Lower lobe of right lung (tissue), 2 donors: ENCODE measurements around the gene VAMP4. TPM values are rescaled to one million over a fixed set of nuclear protein-coding genes. Genes with fewer than 3 reads are reported as not detected.

Experiments
- ATAC-seq, 2 donors: fragments of 200-7000 bp; cut with Tn5 transposase; one replicate each; pipeline ENCODE4 v1.9.1; 2020 to 2022; ENCODE audit warnings: mild to moderate bottlenecking in 2 of 2, moderate library complexity in 2 of 2
- DNase-seq: peaks from one replicate; pipeline ENCODE4 v3.0.0-alpha.2; 2020
- H3K27ac ChIP-seq: fragments of 200-600 bp; one replicate; pipeline ENCODE4 v1.8.0; 2022
- H3K27me3 ChIP-seq: fragments of 200-600 bp; one replicate; pipeline ENCODE4 v1.8.0; 2022; ENCODE audit warnings: low read depth
- H3K36me3 ChIP-seq: fragments of 200-600 bp; one replicate; pipeline ENCODE4 v1.8.0; 2022; ENCODE audit warnings: mild to moderate bottlenecking
- H3K4me1 ChIP-seq: fragments of 200-600 bp; one replicate; pipeline ENCODE4 v1.8.0; 2022
- H3K4me3 ChIP-seq: fragments of 200-600 bp; one replicate; pipeline ENCODE4 v1.8.0; 2022; ENCODE audit warnings: mild to moderate bottlenecking
- H3K9me3 ChIP-seq: fragments of 200-600 bp; one replicate; pipeline ENCODE4 v1.8.0; 2022
- CTCF ChIP-seq: fragments of 200-600 bp; IDR thresholded peaks from one replicate; pipeline ENCODE4 v1.8.0; 2022; ENCODE audit warnings: antibody characterized with exemption, mild to moderate bottlenecking
- intact Hi-C: fragments of 100-400 bp; cut with DNase I; formaldehyde crosslinking; loops from one replicate; pipeline ENCODE4 v1.11.0; 2022
- total RNA-seq: library from RNA; stranded (reverse); fragmentation: NEBNext Ultra II Directional; extraction: Animal tissue kit (Norgen Biotek cat#: 25700); gene quantifications from one replicate; pipeline ENCODE4 v1.2.1, GENCODE V29; 2021
- donor health status: DM: no; HTN: yes; CAD: no; lungs with severe emphysema.

Gene VAMP4
- total RNA-seq, 1 donor from 2014 or later: 18.8 TPM

- H3K27ac ChIP-seq: peak overlapping the region; percentile 95
- peak overlapping the region; percentile 85 for H3K4me3 ChIP-seq
- DNase-seq: peak; percentile 56
- peaks cover 22% of the 10 kb centered on the region for H3K36me3 ChIP-seq
- H3K4me1 ChIP-seq: peaks cover 36% of the 10 kb centered on the region
- no peak for TF ChIP-seq CTCF
- no peaks in the 10 kb centered on the region for H3K9me3 ChIP-seq
- intact Hi-C loops: no loop called here
- ATAC-seq: peak; percentile 61 to 64
- H3K27me3 ChIP-seq: no peaks in the 10 kb centered on the region
These were observed 636 bp downstream of the VAMP4 start for GRCh38 chr1:171740987-171741871.

- intact Hi-C loops: no loop called here
- Histone ChIP-seq H3K4me3 (peak overlapping the region; percentile 85), H3K27ac (peak overlapping the region; percentile 95)
These were observed 1.5 kb downstream of the VAMP4 start for GRCh38 chr1:171740356-171740863.

GRCh38 chr1:171739656-171740055 lies 2.2 kb downstream of the VAMP4 start:
- TF ChIP-seq CTCF: no peak
- no peaks in the 10 kb centered on the region for H3K9me3 ChIP-seq
- ATAC-seq (no peak), DNase-seq (no peak)
- no peak overlapping the region for H3K4me3 ChIP-seq
- intact Hi-C loops: no loop called here
- peaks cover 36% of the 10 kb centered on the region for H3K4me1 ChIP-seq
- H3K27me3 ChIP-seq: no peaks in the 10 kb centered on the region
- H3K27ac ChIP-seq: no peak overlapping the region
- peaks cover 36% of the 10 kb centered on the region for H3K36me3 ChIP-seq

More at GRCh38 chr1:171740356-171740863, 1.5 kb downstream of the VAMP4 start:
- TF ChIP-seq CTCF: no peak
- ATAC-seq: no peak
- Histone ChIP-seq H3K36me3 (peaks cover 30% of the 10 kb centered on the region), H3K4me1 (peaks cover 36% of the 10 kb centered on the region), H3K27me3 (no peaks in the 10 kb centered on the region), H3K9me3 (no peaks in the 10 kb centered on the region)
- no peak for DNase-seq

- no peak overlapping the region for H3K4me3 ChIP-seq
- no peak for DNase-seq
- no peak for ATAC-seq
- intact Hi-C loops: no loop called here
- H3K36me3 ChIP-seq: peaks cover 39% of the 10 kb centered on the region
- H3K9me3 ChIP-seq: no peaks in the 10 kb centered on the region
- H3K27me3 ChIP-seq: no peaks in the 10 kb centered on the region
- no peak overlapping the region for H3K27ac ChIP-seq
- TF ChIP-seq CTCF: no peak
- H3K4me1 ChIP-seq: peaks cover 35% of the 10 kb centered on the region
These were observed 3.0 kb downstream of the VAMP4 start for GRCh38 chr1:171738911-171739310.

- DNase-seq: no peak
- peak in 1 of 2 donors; percentile 60 for ATAC-seq
- H3K4me1 ChIP-seq: peaks cover 23% of the 10 kb centered on the region
- intact Hi-C loops: no loop called here
- no peak overlapping the region for H3K4me3 ChIP-seq
- TF ChIP-seq CTCF: no peak
- no peak overlapping the region for H3K27ac ChIP-seq
- H3K27me3 ChIP-seq: no peaks in the 10 kb centered on the region
- H3K9me3 ChIP-seq: no peaks in the 10 kb centered on the region
- peaks cover 54% of the 10 kb centered on the region for H3K36me3 ChIP-seq
These were observed 5.7 kb downstream of the VAMP4 start for GRCh38 chr1:171736196-171736595.
